Measurements from ENCODE around the gene EPHA4. TPM values are rescaled to one million over a fixed set of nuclear protein-coding genes. Genes with fewer than 3 reads are reported as not detected.

The EPHA4 gene
- total RNA-seq, 1 experiment from 2014 or later: 3.2 TPM

GRCh38 chr2:221569871-221570270, 2.2 kb downstream of the EPHA4 start:
- no peak for DNase-seq
- intact Hi-C loops (cut with micrococcal nuclease; ENCODE audit: unreplicated experiment): loop anchor here (5.0 to 10.0 kb wide), 3 partner anchors 138 to 402 kb away; no protein-coding TSS in a partner anchor
- H3K9me3 Mint-ChIP-seq (ENCODE audit: low read depth, unreplicated experiment): no peaks in the 10 kb centered on the region
- no TSS peak for BruUV-seq (replicated peaks)
- TF ChIP-seq CTCF (IDR thresholded peaks at IDR 0.05; ENCODE audit: unreplicated experiment): no peak
- peaks cover 23% of the 10 kb centered on the region for H3K27me3 Mint-ChIP-seq (ENCODE audit: unreplicated experiment)
- peaks cover 23% of the 10 kb centered on the region for H3K4me1 Mint-ChIP-seq (ENCODE audit: low read depth, unreplicated experiment)
- H3K36me3 Mint-ChIP-seq (ENCODE audit: insufficient read depth, unreplicated experiment): peaks cover 36% of the 10 kb centered on the region
- CTCF ChIA-PET: no interaction called here
- H3K4me3 Mint-ChIP-seq (ENCODE audit: low read depth, unreplicated experiment): no peak overlapping the region
- H3K27ac Mint-ChIP-seq (ENCODE audit: unreplicated experiment): no peak overlapping the region

GRCh38 chr2:221569425-221569845, 2.7 kb downstream of the EPHA4 start:
- Mint-ChIP-seq H3K9me3 (ENCODE audit: low read depth, unreplicated experiment) (no peaks in the 10 kb centered on the region), H3K4me1 (ENCODE audit: low read depth, unreplicated experiment) (peaks cover 20% of the 10 kb centered on the region), H3K36me3 (ENCODE audit: insufficient read depth, unreplicated experiment) (peaks cover 36% of the 10 kb centered on the region), H3K27me3 (ENCODE audit: unreplicated experiment) (peaks cover 19% of the 10 kb centered on the region), H3K27ac (ENCODE audit: unreplicated experiment) (no peak overlapping the region), H3K4me3 (ENCODE audit: low read depth, unreplicated experiment) (no peak overlapping the region)
- BruUV-seq (replicated peaks): no TSS peak
- CTCF ChIA-PET: no interaction called here
- intact Hi-C loops (cut with micrococcal nuclease; ENCODE audit: unreplicated experiment): no loop called here
- DNase-seq: no peak
- no peak for TF ChIP-seq CTCF (IDR thresholded peaks at IDR 0.05; ENCODE audit: unreplicated experiment)

- H3K27ac Mint-ChIP-seq (ENCODE audit: unreplicated experiment): no peak overlapping the region
- H3K4me1 Mint-ChIP-seq (ENCODE audit: low read depth, unreplicated experiment): peaks cover 9% of the 10 kb centered on the region
- no peak for TF ChIP-seq CTCF (IDR thresholded peaks at IDR 0.05; ENCODE audit: unreplicated experiment)
- H3K4me3 Mint-ChIP-seq (ENCODE audit: low read depth, unreplicated experiment): no peak overlapping the region
- no peak for DNase-seq
- CTCF ChIA-PET: no interaction called here
- intact Hi-C loops (cut with micrococcal nuclease; ENCODE audit: unreplicated experiment): no loop called here
- H3K9me3 Mint-ChIP-seq (ENCODE audit: low read depth, unreplicated experiment): no peaks in the 10 kb centered on the region
- peaks cover 15% of the 10 kb centered on the region for H3K27me3 Mint-ChIP-seq (ENCODE audit: unreplicated experiment)
- peaks cover 28% of the 10 kb centered on the region for H3K36me3 Mint-ChIP-seq (ENCODE audit: insufficient read depth, unreplicated experiment)
- no TSS peak for BruUV-seq (replicated peaks)
These were observed 3.8 kb downstream of the EPHA4 start for GRCh38 chr2:221568299-221568698.

- CTCF ChIA-PET: no interaction called here
- Mint-ChIP-seq H3K27ac (ENCODE audit: unreplicated experiment) (no peak overlapping the region), H3K4me3 (ENCODE audit: low read depth, unreplicated experiment) (no peak overlapping the region), H3K9me3 (ENCODE audit: low read depth, unreplicated experiment) (no peaks in the 10 kb centered on the region), H3K4me1 (ENCODE audit: low read depth, unreplicated experiment) (peaks cover 9% of the 10 kb centered on the region), H3K36me3 (ENCODE audit: insufficient read depth, unreplicated experiment) (peaks cover 24% of the 10 kb centered on the region), H3K27me3 (ENCODE audit: unreplicated experiment) (peaks cover 15% of the 10 kb centered on the region)
- no TSS peak for BruUV-seq (replicated peaks)
- intact Hi-C loops (cut with micrococcal nuclease; ENCODE audit: unreplicated experiment): no loop called here
- TF ChIP-seq CTCF (IDR thresholded peaks at IDR 0.05; ENCODE audit: unreplicated experiment): no peak
- DNase-seq: no peak
These were observed 4.3 kb downstream of the EPHA4 start for GRCh38 chr2:221567809-221568208.
